ENCODE measurements around the gene LKAAEAR1.

The LKAAEAR1 gene

GRCh38 chr20:64115171-64115911, 31.1 kb upstream of the LKAAEAR1 start:
- no peak for DNase-seq (ENCODE audit: low read depth)
- no peak overlapping the region for H3K4me3 ChIP-seq (ENCODE audit: low read depth, low read length)
- in situ Hi-C loops (cut with HindIII; ENCODE audit: low sequenced_read_pairs) = no loop called here
- TF ChIP-seq, protein P1, sequence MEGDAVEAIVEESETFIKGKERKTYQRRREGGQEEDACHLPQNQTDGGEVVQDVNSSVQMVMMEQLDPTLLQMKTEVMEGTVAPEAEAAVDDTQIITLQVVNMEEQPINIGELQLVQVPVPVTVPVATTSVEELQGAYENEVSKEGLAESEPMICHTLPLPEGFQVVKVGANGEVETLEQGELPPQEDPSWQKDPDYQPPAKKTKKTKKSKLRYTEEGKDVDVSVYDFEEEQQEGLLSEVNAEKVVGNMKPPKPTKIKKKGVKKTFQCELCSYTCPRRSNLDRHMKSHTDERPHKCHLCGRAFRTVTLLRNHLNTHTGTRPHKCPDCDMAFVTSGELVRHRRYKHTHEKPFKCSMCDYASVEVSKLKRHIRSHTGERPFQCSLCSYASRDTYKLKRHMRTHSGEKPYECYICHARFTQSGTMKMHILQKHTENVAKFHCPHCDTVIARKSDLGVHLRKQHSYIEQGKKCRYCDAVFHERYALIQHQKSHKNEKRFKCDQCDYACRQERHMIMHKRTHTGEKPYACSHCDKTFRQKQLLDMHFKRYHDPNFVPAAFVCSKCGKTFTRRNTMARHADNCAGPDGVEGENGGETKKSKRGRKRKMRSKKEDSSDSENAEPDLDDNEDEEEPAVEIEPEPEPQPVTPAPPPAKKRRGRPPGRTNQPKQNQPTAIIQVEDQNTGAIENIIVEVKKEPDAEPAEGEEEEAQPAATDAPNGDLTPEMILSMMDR (IDR thresholded peaks at IDR 0.05; ENCODE audit: low read depth, low read length, missing control alignments) = no peak

- no peak overlapping the region for H3K4me3 ChIP-seq (ENCODE audit: low read depth, low read length)
- no peak for DNase-seq (ENCODE audit: low read depth)
- in situ Hi-C loops (cut with HindIII; ENCODE audit: low sequenced_read_pairs) = no loop called here
- TF ChIP-seq, protein P1 (IDR thresholded peaks at IDR 0.05; ENCODE audit: low read depth, low read length, missing control alignments) = no peak
Observed at GRCh38 chr20:64114356-64114971, 30.3 kb upstream of the LKAAEAR1 start.

DNA sequence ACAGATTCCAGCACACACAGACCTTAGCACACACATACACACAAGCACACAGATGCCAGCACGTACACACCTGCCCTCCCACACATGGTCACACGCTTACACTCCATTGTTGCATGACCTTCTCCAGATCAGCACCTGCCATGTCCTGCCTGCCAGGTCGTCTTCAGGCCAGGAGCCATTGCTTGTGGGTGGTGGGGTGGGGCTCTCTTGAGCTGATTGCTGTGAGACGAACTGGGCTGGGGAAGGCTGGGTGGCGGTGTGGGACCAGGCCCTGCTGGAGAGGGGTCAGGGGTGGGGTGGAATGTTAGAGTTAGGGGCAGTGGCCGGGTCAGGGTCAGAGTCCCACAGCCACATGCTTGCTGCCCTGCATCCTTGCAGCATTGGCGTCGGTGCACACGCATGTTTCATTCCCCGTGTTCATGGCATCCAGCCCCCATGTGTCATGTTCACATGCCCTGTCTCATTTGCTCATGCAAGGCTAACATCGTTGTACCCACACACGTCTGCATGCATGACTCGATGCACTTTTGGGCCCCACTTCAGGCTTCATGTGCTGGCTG, 29.7 kb upstream of the LKAAEAR1 start:
- in situ Hi-C loops (cut with HindIII; ENCODE audit: low sequenced_read_pairs) = no loop called here
- no peak overlapping the region for H3K4me3 ChIP-seq (ENCODE audit: low read depth, low read length)
- TF ChIP-seq, protein P1 (IDR thresholded peaks at IDR 0.05; ENCODE audit: low read depth, low read length, missing control alignments) = no peak
- no peak for DNase-seq (ENCODE audit: low read depth)

GRCh38 chr20:64113444-64113775, 29.2 kb upstream of the LKAAEAR1 start:
- TF ChIP-seq, protein P1 (IDR thresholded peaks at IDR 0.05; ENCODE audit: low read depth, low read length, missing control alignments) = no peak
- in situ Hi-C loops (cut with HindIII; ENCODE audit: low sequenced_read_pairs) = no loop called here
- no peak overlapping the region for H3K4me3 ChIP-seq (ENCODE audit: low read depth, low read length)
- no peak for DNase-seq (ENCODE audit: low read depth)

- TF ChIP-seq, protein P1 (IDR thresholded peaks at IDR 0.05; ENCODE audit: low read depth, low read length, missing control alignments) = no peak
- in situ Hi-C loops (cut with HindIII; ENCODE audit: low sequenced_read_pairs) = no loop called here
- no peak overlapping the region for H3K4me3 ChIP-seq (ENCODE audit: low read depth, low read length)
- no peak for DNase-seq (ENCODE audit: low read depth)
Observed at GRCh38 chr20:64112691-64113443, 28.7 kb upstream of the LKAAEAR1 start.

GRCh38 chr20:64111841-64112641, 27.8 kb upstream of the LKAAEAR1 start:
- no peak for DNase-seq (ENCODE audit: low read depth)
- H3K4me3 ChIP-seq (ENCODE audit: low read depth, low read length) = no peak overlapping the region
- in situ Hi-C loops (cut with HindIII; ENCODE audit: low sequenced_read_pairs) = no loop called here
- TF ChIP-seq, protein P1 (IDR thresholded peaks at IDR 0.05; ENCODE audit: low read depth, low read length, missing control alignments) = no peak
